H1 (cell line): ENCODE results near the gene EXOC5. TPM values are rescaled to one million over a fixed set of nuclear protein-coding genes. Genes with fewer than 3 reads are reported as not detected.

Source experiments
- CTCF ChIA-PET: fragments of 300-600 bp; sonication (Branson Sonifier 250); formaldehyde crosslinking; loops from one replicate; lab custom pipeline; 2021; ENCODE audit not compliant: partially characterized antibody; lab: Charles Lee
- POLR2A ChIA-PET: fragments of 300-600 bp; sonication (Branson Sonifier 250); formaldehyde crosslinking; loops from one replicate; lab custom pipeline; 2021; ENCODE audit warnings: inconsistent platforms; ENCODE audit not compliant: partially characterized antibody; lab: Charles Lee
- DNase-seq, 2 experiments: peaks; one replicate each; pipeline versions ENCODE4 v3.0.0 to v3.0.0-alpha.2; 2010 to 2022; ENCODE audit warnings: low spot score in 2 of 2, low read depth in 1 of 2, mixed read lengths in 1 of 2
- FAIRE-seq: peaks from 2 replicates; lab custom pipeline; 2011; peaks lifted over from hg19 to GRCh38; lab: Jason Lieb, UNC
- H2AFZ ChIP-seq: 2 replicates; pipeline ENCODE4 v1.8.1; 2012; ENCODE audit warnings: low read length, inconsistent platforms
- H2AK5ac ChIP-seq: 2 replicates; pipeline ENCODE4 v1.6.1; 2013; ENCODE audit warnings: low read depth, low read length
- H2BK120ac ChIP-seq: replicated peaks from 2 replicates; pipeline ENCODE3; 2013; ENCODE audit warnings: low read depth, low read length, inconsistent platforms
- H2BK12ac ChIP-seq: 2 replicates; pipeline ENCODE4 v1.6.1; 2013; ENCODE audit warnings: low read depth, low read length
- H2BK15ac ChIP-seq: 2 replicates; pipeline ENCODE4 v1.6.1; 2013; ENCODE audit warnings: low read length
- H2BK20ac ChIP-seq: 2 replicates; pipeline ENCODE4 v1.6.1; 2013; ENCODE audit warnings: low read length
- H2BK5ac ChIP-seq: 2 replicates; pipeline ENCODE4 v1.6.1; 2013; ENCODE audit warnings: low read depth, low read length
- H3K14ac ChIP-seq: 2 replicates; pipeline ENCODE4 v1.6.1; 2013; ENCODE audit warnings: inconsistent platforms; ENCODE audit not compliant: insufficient read length
- H3K18ac ChIP-seq: 2 replicates; pipeline ENCODE4 v1.6.1; 2013; ENCODE audit warnings: low read length; ENCODE audit errors: extremely low read depth
- H3K23ac ChIP-seq: 2 replicates; pipeline ENCODE4 v1.6.1; 2013; ENCODE audit warnings: inconsistent platforms; ENCODE audit not compliant: insufficient read length
- H3K23me2 ChIP-seq: 2 replicates; pipeline ENCODE4 v1.6.1; 2013; ENCODE audit warnings: low read depth, low read length
- H3K27ac ChIP-seq: 2 replicates; pipeline ENCODE4 v1.6.1; 2011; ENCODE audit warnings: low read depth, low read length, inconsistent platforms
- H3K27me3 ChIP-seq, 4 experiments: replicated peaks in 1 of 4; 1 replicate in 1 of 4; 2 replicates in 3 of 4; pipeline versions ENCODE4 v1.6.1 to v1.8.1; 2011 to 2013; ENCODE audit warnings: low read length in 3 of 4, mild to moderate bottlenecking in 3 of 4, inconsistent platforms in 2 of 4, mixed read lengths in 2 of 4, moderate library complexity in 1 of 4; ENCODE audit not compliant: control insufficient read depth in 3 of 4, insufficient read depth in 3 of 4; ENCODE audit errors: extremely low read depth in 1 of 4
- H3K36me3 ChIP-seq, 4 experiments: 2 replicates each; pipeline versions ENCODE4 v1.6.1 to v1.8.1; 2011 to 2013; ENCODE audit warnings: mild to moderate bottlenecking in 4 of 4, low read length in 3 of 4, moderate library complexity in 2 of 4, control low read depth in 1 of 4, inconsistent platforms in 1 of 4; ENCODE audit not compliant: insufficient read depth in 4 of 4, control insufficient read depth in 2 of 4
- H3K4ac ChIP-seq: replicated peaks from 2 replicates; pipeline ENCODE3; 2013; ENCODE audit warnings: low read length, low read depth, mixed read lengths, inconsistent platforms; ENCODE audit not compliant: insufficient read length
- H3K4me1 ChIP-seq, 4 experiments: replicated peaks in 1 of 4; 1 replicate in 1 of 4; 2 replicates in 3 of 4; pipeline versions ENCODE4 v1.6.1 to v1.8.1; 2011 to 2013; ENCODE audit warnings: low read length in 3 of 4, inconsistent platforms in 2 of 4, mixed read lengths in 1 of 4; ENCODE audit not compliant: insufficient read depth in 4 of 4, control insufficient read depth in 3 of 4
- H3K4me2 ChIP-seq, 2 experiments: 2 replicates each; pipeline versions ENCODE4 v1.6.1 to v1.8.1; 2011 to 2013; ENCODE audit warnings: low read depth in 2 of 2, low read length in 2 of 2, control low read depth in 1 of 2, inconsistent platforms in 1 of 2, mild to moderate bottlenecking in 1 of 2; ENCODE audit not compliant: insufficient read depth in 1 of 2
- H3K4me3 ChIP-seq, 4 experiments: fragments of 200-600, 300-600 bp in 1 of 4; sonication (generic), shearing (Covaris generic), sonication (Bioruptor Twin) in 1 of 4; 2 replicates each; pipeline versions ENCODE4 v1.5.1 to v1.8.1; 2011 to 2016; ENCODE audit warnings: low read length in 4 of 4, low read depth in 3 of 4, control low read depth in 2 of 4, inconsistent platforms in 2 of 4, mild to moderate bottlenecking in 2 of 4, mixed read lengths in 1 of 4, moderate library complexity in 1 of 4; ENCODE audit not compliant: insufficient read depth in 2 of 4; ENCODE audit errors: extremely low read depth in 1 of 4
- H3K56ac ChIP-seq: replicated peaks from 2 replicates; pipeline ENCODE3; 2013; ENCODE audit warnings: low read depth, mild to moderate bottlenecking, mixed read lengths, low read length, inconsistent platforms; ENCODE audit not compliant: insufficient read length
- H3K79me1 ChIP-seq: 2 replicates; pipeline ENCODE4 v1.6.1; 2013; ENCODE audit warnings: low read depth, low read length, control low read depth
- H3K79me2 ChIP-seq, 2 experiments: 2 replicates each; pipeline versions ENCODE4 v1.6.1 to v1.8.1; 2012 to 2013; ENCODE audit warnings: low read length in 2 of 2, mild to moderate bottlenecking in 2 of 2, inconsistent platforms in 1 of 2; ENCODE audit not compliant: insufficient read depth in 2 of 2, control insufficient read depth in 1 of 2
- H3K9ac ChIP-seq, 4 experiments: replicated peaks in 1 of 4; 1 replicate in 1 of 4; 2 replicates in 3 of 4; pipeline versions ENCODE4 v1.6.1 to v1.8.1; 2011 to 2013; ENCODE audit warnings: low read depth in 3 of 4, low read length in 3 of 4, control low read depth in 2 of 4, mild to moderate bottlenecking in 2 of 4, moderate library complexity in 2 of 4, inconsistent platforms in 1 of 4; ENCODE audit errors: extremely low read depth in 1 of 4
- H3K9me3 ChIP-seq, 2 experiments: 2 replicates each; pipeline versions ENCODE4 v1.6.1 to v1.8.1; 2012 to 2013; ENCODE audit warnings: mild to moderate bottlenecking in 2 of 2, moderate library complexity in 2 of 2, control low read depth in 1 of 2, inconsistent platforms in 1 of 2, low read depth in 1 of 2, low read length in 1 of 2, mixed read lengths in 1 of 2; ENCODE audit not compliant: insufficient read depth in 2 of 2
- H4K20me1 ChIP-seq, 2 experiments: replicated peaks in 1 of 2; 2 replicates each; pipeline versions ENCODE3 to v1.8.1; 2011 to 2013; ENCODE audit warnings: inconsistent platforms in 2 of 2, low read length in 2 of 2, mild to moderate bottlenecking in 1 of 2; ENCODE audit not compliant: insufficient read depth in 2 of 2, control insufficient read depth in 1 of 2
- H4K5ac ChIP-seq: 2 replicates; pipeline ENCODE4 v1.6.1; 2013; ENCODE audit warnings: low read length, low read depth, mixed read lengths, inconsistent platforms; ENCODE audit not compliant: insufficient read length
- H4K8ac ChIP-seq: 2 replicates; pipeline ENCODE4 v1.8.0; 2013; ENCODE audit warnings: mild to moderate bottlenecking, moderate library complexity, low read length, inconsistent platforms; ENCODE audit not compliant: insufficient read depth; ENCODE audit errors: extremely low read depth
- H4K91ac ChIP-seq: replicated peaks from 2 replicates; pipeline ENCODE3; 2013; ENCODE audit warnings: low read length, mixed read lengths, inconsistent platforms; ENCODE audit not compliant: insufficient read length
- HDAC2 ChIP-seq, 2 experiments: fragments of 300-600 bp in 1 of 2; sonication (generic) in 1 of 2; IDR thresholded peaks; 2 replicates each; pipeline ENCODE4 v1.6.1; 2011 to 2012; ENCODE audit warnings: low read depth in 2 of 2, low read length in 2 of 2, mild to moderate bottlenecking in 2 of 2, moderate library complexity in 2 of 2, borderline replicate concordance in 1 of 2, inconsistent platforms in 1 of 2
- SIN3A ChIP-seq, 2 experiments: IDR thresholded peaks in 1 of 2; conservative IDR thresholded peaks in 1 of 2; 2 replicates each; pipeline ENCODE4 v1.6.1; 2011 to 2012; ENCODE audit warnings: low read length in 2 of 2, improper control_type of control experiment in 1 of 2, low read depth in 1 of 2, mild to moderate bottlenecking in 1 of 2
- WGBS, 2 experiments: shearing (Covaris generic) in 1 of 2; methylation state at CpG; one replicate each; pipeline versions ENCODE4 v1.1.6 to v1.1.7; 2013 to 2015; ENCODE audit warnings: low lambda C conversion rate in 2 of 2, mixed read lengths in 2 of 2, inconsistent platforms in 1 of 2, low coverage in 1 of 2, missing lambda C conversion rate in 1 of 2; ENCODE audit not compliant: insufficient replicate concordance in 2 of 2, insufficient coverage in 1 of 2, insufficient read length in 1 of 2; ENCODE audit errors: extremely low coverage in 1 of 2, missing lambda C conversion rate in 1 of 2; 5-methylcytosine and 5-hydroxymethylcytosine counted together
- polyA plus RNA-seq, 7 experiments: library from polyadenylated mRNA; depleted of rRNA in 3 of 7; stranded (reverse) in 5 of 7; unstranded in 2 of 7; fragments of >200 nt in 5 of 7; fragments of 200-250 nt in 2 of 7; gene quantifications; 1 replicate in 5 of 7; 2 replicates in 1 of 7; 4 replicates in 1 of 7; pipeline versions ENCODE4 v1.2.1 to v1.2.3, GENCODE V29; 2011 to 2013; ENCODE audit warnings: missing spikeins in 2 of 7, mixed read lengths in 2 of 7
- total RNA-seq: library from RNA; stranded (reverse); fragmentation: NEBNext Ultra II Directional; extraction: Animal tissue kit (Norgen Biotek cat#: 25700); gene quantifications from 2 replicates; pipeline ENCODE4 v1.2.1, GENCODE V29; 2021

EXOC5 gene
- total and polyA plus RNA-seq, 2 of the 8 experiments (the other 6 are each of a cell fraction or from before 2014, with no cell fraction given), result 23.0 to 86.7 TPM

GRCh38 chr14:57275023-57275664 lies 6.4 kb upstream of the EXOC5 start:
- ChIA-PET CTCF (interaction anchor here (0.8 kb wide), 1 partner anchor 15 kb away, joined by 4 read pairs; no protein-coding TSS in a partner anchor), POLR2A (interaction anchor here (0.7 kb wide), 1 partner anchor 8 kb away, joined by 3 read pairs; no protein-coding TSS in a partner anchor)
- Histone ChIP-seq H3K4me1 (no peaks in the 10 kb centered on the region; a peak in 1 of 7 replicates), H3K27ac (no peak overlapping the region), H2BK12ac (no peak overlapping the region), H3K79me2 (peaks cover 8 to 58% of the 10 kb centered on the region in 2 experiments; a peak in 3 of 4 replicates), H3K4me3 (no peak overlapping the region), H3K56ac (no peak overlapping the region), H3K36me3 (peaks cover 0 to 31% (median 10%) of the 10 kb centered on the region in 4 experiments; a peak in 6 of 8 replicates), H3K14ac (no peak overlapping the region), H2BK120ac (no peak overlapping the region), H3K9me3 (no peaks in the 10 kb centered on the region), H4K5ac (no peak overlapping the region), H3K23ac (no peak overlapping the region), H4K8ac (no peak overlapping the region), H3K27me3 (peaks cover 0 to under 1% (median 0%) of the 10 kb centered on the region in 4 experiments; a peak in 1 of 7 replicates), H3K9ac (no peak overlapping the region), H4K20me1 (peaks cover 0 to 7% of the 10 kb centered on the region in 2 experiments), H3K23me2 (no peaks in the 10 kb centered on the region), H2BK5ac (no peak overlapping the region), H2BK15ac (no peak overlapping the region), H3K4me2 (no peak overlapping the region), H2AK5ac (no peak overlapping the region), H3K4ac (no peak overlapping the region), H4K91ac (no peak overlapping the region), H2BK20ac (no peak overlapping the region), H3K18ac (no peak overlapping the region), H2AFZ (no peak overlapping the region), H3K79me1 (no peaks in the 10 kb centered on the region)
- WGBS, 2 experiments, result 89% methylated on average over 2 of the region's 2 CpGs; no CpG with 5 or more reads in 1 of the 2 experiments
- DNase-seq (no peak), FAIRE-seq (no peak)
- TF ChIP-seq SIN3A (conservative IDR thresholded peaks at IDR 0.05 in 1 of 2, IDR thresholded peaks at IDR 0.05 in 1 of 2; ENCODE audit: low read depth in 1 of 2, low read length in 2 of 2), result no peak
- no peak for TF ChIP-seq HDAC2 (IDR thresholded peaks at IDR 0.05; ENCODE audit: borderline replicate concordance in 1 of 2, low read depth in 2 of 2, low read length in 2 of 2)
